Measurements from ENCODE around the gene FTSJ3.
"Not testable (repeated sequence)": the region's sequence is repeated elsewhere in the genome, so short reads cannot be mapped to it uniquely, and the experiment has no call there.

DNA sequence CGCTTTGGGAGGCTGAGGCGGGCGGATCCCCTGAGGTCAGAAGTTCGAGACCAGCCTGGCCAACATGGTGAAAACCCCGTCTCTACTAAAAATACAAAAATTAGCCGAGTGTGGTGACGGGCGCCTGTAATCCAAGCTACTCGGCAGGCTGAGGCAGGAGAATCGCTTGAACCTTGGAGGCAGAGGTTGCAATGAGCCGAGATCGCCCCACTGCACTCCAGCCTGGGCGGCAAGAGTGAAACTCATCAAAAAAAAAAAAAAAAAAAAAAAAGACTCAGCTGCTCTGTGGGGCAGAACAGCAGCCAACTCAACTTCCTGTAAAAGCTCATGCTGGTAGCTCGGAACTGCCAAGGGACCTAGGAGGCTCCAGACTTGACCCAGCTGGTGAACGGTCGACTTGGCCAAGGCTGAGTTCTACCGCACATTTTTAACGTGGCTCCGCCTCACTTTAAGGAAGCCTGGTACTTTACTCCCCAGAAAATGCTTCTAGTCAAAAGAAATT lies 16.0 kb upstream of the FTSJ3 start:
- not testable (repeated sequence) for TF ChIP-seq POLR2A (IDR thresholded peaks at IDR 0.05); POLR2AphosphoS5 (IDR thresholded peaks at IDR 0.05; ENCODE audit: insufficient read depth in 1 of 2, low read depth in 1 of 2)
